HepG2 (cell line): ENCODE results near the gene CFH. TPM values are rescaled to one million over a fixed set of nuclear protein-coding genes. Genes with fewer than 3 reads are reported as not detected.

Experiments used
- ATAC-seq: fragments of 200-7000 bp; cut with Tn5 transposase; 3 replicates; pipeline ENCODE4 v1.9.1; 2020; ENCODE audit warnings: mild to moderate bottlenecking, moderate library complexity
- BruUV-seq: library from RNA; stranded (reverse); fragments of 400-500 nt; replicated peaks from 2 replicates; lab custom pipeline; 2021; lab: Mats Ljungman, UMichigan
- CTCF ChIA-PET: fragments of 300-600 bp; formaldehyde crosslinking; extraction: SDS; loops from one replicate; lab custom pipeline; 2021; ENCODE audit warnings: low total read pairs, inconsistent platforms, low intra/inter-chr PET ratio; lab: Yijun Ruan, JAX
- POLR2A ChIA-PET: fragments of 350-600 bp; sonication (Branson Sonifier 250); formaldehyde crosslinking; loops from one replicate; lab custom pipeline; 2020; ENCODE audit warnings: antibody characterized with exemption, inconsistent platforms; lab: Yijun Ruan, JAX
- DNase-seq: peaks from one replicate; pipeline ENCODE4 v3.0.0-alpha.2; 2015; ENCODE audit warnings: low spot score
- FAIRE-seq: peaks from 3 replicates; lab custom pipeline; 2011; peaks lifted over from hg19 to GRCh38; lab: Jason Lieb, UNC
- H2AFZ ChIP-seq: one replicate; pipeline ENCODE4 v1.6.1; 2011; ENCODE audit warnings: low read length, inconsistent platforms
- H3K27ac ChIP-seq: fragments of 300-600 bp; 3 replicates; pipeline ENCODE4 v1.8.0; 2011; ENCODE audit warnings: mixed run types, mild to moderate bottlenecking, mixed read lengths, low read length, inconsistent platforms; ENCODE audit not compliant: insufficient read depth; ENCODE audit errors: extremely low read length
- H3K27me3 ChIP-seq, 2 experiments: fragments of 200-600 bp in 1 of 2; 2 replicates in 1 of 2; 3 replicates in 1 of 2; pipeline versions ENCODE4 v1.6.0 to v1.8.0; 2011; ENCODE audit warnings: low read length in 2 of 2, mild to moderate bottlenecking in 2 of 2, moderate library complexity in 2 of 2, inconsistent platforms in 1 of 2; ENCODE audit not compliant: insufficient read depth in 2 of 2, control insufficient read depth in 1 of 2
- H3K36me3 ChIP-seq, 2 experiments: fragments of 200-600 bp in 1 of 2; replicated peaks in 1 of 2; 2 replicates in 1 of 2; 3 replicates in 1 of 2; pipeline versions ENCODE4 v1.5.1 to v1.8.0; 2011; ENCODE audit warnings: low read length in 2 of 2, inconsistent platforms in 1 of 2; ENCODE audit not compliant: insufficient read depth in 2 of 2, control insufficient read depth in 1 of 2
- H3K4me1 ChIP-seq: 2 replicates; pipeline ENCODE4 v1.5.1; 2012; ENCODE audit warnings: low read length, inconsistent platforms; ENCODE audit not compliant: insufficient read depth
- H3K4me2 ChIP-seq: 2 replicates; pipeline ENCODE4 v1.6.0; 2011; ENCODE audit warnings: low read depth, low read length, inconsistent platforms
- H3K4me3 ChIP-seq, 3 experiments: fragments of 200-600 bp in 1 of 3; sonication (generic), shearing (Covaris generic) in 1 of 3; replicated peaks in 1 of 3; 2 replicates each; pipeline ENCODE4 v1.5.1; 2011 to 2016; ENCODE audit warnings: low read length in 3 of 3, inconsistent platforms in 2 of 3, low read depth in 2 of 3, mild to moderate bottlenecking in 2 of 3, control low read depth in 1 of 3, mixed read lengths in 1 of 3; ENCODE audit not compliant: insufficient read depth in 1 of 3
- H3K79me2 ChIP-seq: one replicate; pipeline ENCODE4 v1.6.1; 2011; ENCODE audit warnings: low read length, inconsistent platforms; ENCODE audit not compliant: insufficient read depth
- H3K9ac ChIP-seq: 2 replicates; pipeline ENCODE4 v1.6.0; 2011; ENCODE audit warnings: mild to moderate bottlenecking, low read depth, low read length, inconsistent platforms; ENCODE audit not compliant: insufficient read depth
- H3K9me3 ChIP-seq: 2 replicates; pipeline ENCODE4 v1.5.1; 2012; ENCODE audit warnings: mild to moderate bottlenecking, low read length
- H4K20me1 ChIP-seq: 2 replicates; pipeline ENCODE4 v1.6.0; 2011; ENCODE audit warnings: inconsistent platforms, mild to moderate bottlenecking, low read length, moderate library complexity; ENCODE audit not compliant: insufficient read depth
- KLF11 ChIP-seq: IDR thresholded peaks from 2 replicates; pipeline ENCODE4 v1.6.1; 2016; ENCODE audit warnings: missing compliant biosample characterization
- MEIS2 ChIP-seq: sonication (generic); formaldehyde crosslinking; IDR thresholded peaks from 2 replicates; pipeline ENCODE4 v1.9.0; 2021; ENCODE audit warnings: mild to moderate bottlenecking, missing genetic modification reagents
- RELA ChIP-seq: sonication (generic); formaldehyde crosslinking; IDR thresholded peaks from 2 replicates; pipeline ENCODE4 v1.4.0; 2020; ENCODE audit warnings: missing genetic modification reagents
- RXRA ChIP-seq: sonication (generic); formaldehyde crosslinking; IDR thresholded peaks from 2 replicates; pipeline ENCODE4 v1.5.1; 2020; ENCODE audit warnings: missing genetic modification reagents
- ZFP36 ChIP-seq: fragments of 150-350 bp; IDR thresholded peaks from 2 replicates; pipeline ENCODE4 v1.6.1; 2018; ENCODE audit warnings: borderline replicate concordance, low read length, low read depth; ENCODE audit not compliant: partially characterized antibody
- ZNF12 ChIP-seq: sonication (generic); formaldehyde crosslinking; IDR thresholded peaks from 2 replicates; pipeline ENCODE4 v1.5.0; 2020; ENCODE audit warnings: missing genetic modification reagents
- ZNF331 ChIP-seq: sonication (generic); formaldehyde crosslinking; IDR thresholded peaks from 2 replicates; pipeline ENCODE4 v1.4.0; 2020; ENCODE audit warnings: missing genetic modification reagents
- WGBS: methylation state at CpG from one replicate; pipeline ENCODE4 v1.1.6; 2017; ENCODE audit warnings: low lambda C conversion rate; 5-methylcytosine and 5-hydroxymethylcytosine counted together
- in situ Hi-C: cut with HindIII; loops from 2 replicates; pipeline ENCODE4 v1.10.0; 2017; ENCODE audit warnings: low pct_unique_long_range_greater_than_20kb; ENCODE audit not compliant: extremely low pct_ligation_motif_present
- intact Hi-C: fragments of 100-400 bp; cut with micrococcal nuclease; formaldehyde crosslinking; loops from one replicate; pipeline ENCODE4 v1.10.0; 2022; ENCODE audit not compliant: unreplicated experiment
- polyA plus RNA-seq, 8 experiments: library from polyadenylated mRNA; depleted of rRNA in 3 of 8; stranded (reverse) in 7 of 8; unstranded in 1 of 8; fragments of >200 nt; fragmentation: Illumina TruSeq in 4 of 8; extraction: Trizol in 4 of 8; gene quantifications; 2 replicates each; pipeline versions ENCODE4 v1.2.1 to v1.2.3, GENCODE V29; 2011 to 2016; ENCODE audit warnings: low read depth in 4 of 8, missing spikeins in 1 of 8, mixed read lengths in 1 of 8; ENCODE audit not compliant: insufficient read depth in 1 of 8
- total RNA-seq, 5 experiments: library from RNA; depleted of rRNA; stranded (reverse); fragments of >200 nt; fragmentation: Illumina TruSeq; extraction: Trizol; gene quantifications; 2 replicates each; pipeline ENCODE4 v1.2.3, GENCODE V29; 2016; ENCODE audit warnings: low read depth in 1 of 5
- TF ChIP-seq, protein P1 (sequence below): sonication (generic); formaldehyde crosslinking; IDR thresholded peaks from 2 replicates; pipeline ENCODE4 v1.5.0; 2020; ENCODE audit warnings: missing genetic modification reagents
- TF ChIP-seq, protein P2 (sequence below): sonication (generic); formaldehyde crosslinking; IDR thresholded peaks from 2 replicates; pipeline ENCODE4 v1.5.1; 2020; ENCODE audit warnings: mild to moderate bottlenecking, missing genetic modification reagents, moderate library complexity
- TF ChIP-seq, protein P3 (sequence below): sonication (generic); formaldehyde crosslinking; IDR thresholded peaks from 2 replicates; pipeline ENCODE4 v1.4.0; 2020; ENCODE audit warnings: missing genetic modification reagents, borderline replicate concordance

Gene CFH
- total and polyA plus RNA-seq, 2 of the 13 experiments (the other 11 are each of a cell fraction or from before 2014, with no cell fraction given), result not detected

- BruUV-seq, result no TSS peak
- TF ChIP-seq MEIS2 (CRISPR knock-in tag) (no peak), RXRA (CRISPR knock-in tag) (no peak), RELA (CRISPR knock-in tag) (no peak), ZFP36 (no peak), ZNF12 (CRISPR knock-in tag) (no peak), ZNF331 (CRISPR knock-in tag) (no peak), KLF11 (CRISPR knock-in tag) (no peak)
- TF ChIP-seq, protein P1, sequence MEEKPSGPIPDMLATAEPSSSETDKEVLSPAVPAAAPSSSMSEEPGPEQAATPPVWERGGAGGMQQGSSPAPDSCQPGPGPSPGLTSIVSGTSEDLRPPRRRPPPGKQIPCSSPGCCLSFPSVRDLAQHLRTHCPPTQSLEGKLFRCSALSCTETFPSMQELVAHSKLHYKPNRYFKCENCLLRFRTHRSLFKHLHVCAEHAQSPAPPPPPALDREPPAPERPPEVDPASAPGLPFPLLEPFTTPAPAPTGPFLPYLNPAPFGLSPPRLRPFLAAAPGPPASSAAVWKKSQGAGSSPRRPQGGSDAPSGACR (CRISPR knock-in tag), result no peak
- TF ChIP-seq, protein P2, sequence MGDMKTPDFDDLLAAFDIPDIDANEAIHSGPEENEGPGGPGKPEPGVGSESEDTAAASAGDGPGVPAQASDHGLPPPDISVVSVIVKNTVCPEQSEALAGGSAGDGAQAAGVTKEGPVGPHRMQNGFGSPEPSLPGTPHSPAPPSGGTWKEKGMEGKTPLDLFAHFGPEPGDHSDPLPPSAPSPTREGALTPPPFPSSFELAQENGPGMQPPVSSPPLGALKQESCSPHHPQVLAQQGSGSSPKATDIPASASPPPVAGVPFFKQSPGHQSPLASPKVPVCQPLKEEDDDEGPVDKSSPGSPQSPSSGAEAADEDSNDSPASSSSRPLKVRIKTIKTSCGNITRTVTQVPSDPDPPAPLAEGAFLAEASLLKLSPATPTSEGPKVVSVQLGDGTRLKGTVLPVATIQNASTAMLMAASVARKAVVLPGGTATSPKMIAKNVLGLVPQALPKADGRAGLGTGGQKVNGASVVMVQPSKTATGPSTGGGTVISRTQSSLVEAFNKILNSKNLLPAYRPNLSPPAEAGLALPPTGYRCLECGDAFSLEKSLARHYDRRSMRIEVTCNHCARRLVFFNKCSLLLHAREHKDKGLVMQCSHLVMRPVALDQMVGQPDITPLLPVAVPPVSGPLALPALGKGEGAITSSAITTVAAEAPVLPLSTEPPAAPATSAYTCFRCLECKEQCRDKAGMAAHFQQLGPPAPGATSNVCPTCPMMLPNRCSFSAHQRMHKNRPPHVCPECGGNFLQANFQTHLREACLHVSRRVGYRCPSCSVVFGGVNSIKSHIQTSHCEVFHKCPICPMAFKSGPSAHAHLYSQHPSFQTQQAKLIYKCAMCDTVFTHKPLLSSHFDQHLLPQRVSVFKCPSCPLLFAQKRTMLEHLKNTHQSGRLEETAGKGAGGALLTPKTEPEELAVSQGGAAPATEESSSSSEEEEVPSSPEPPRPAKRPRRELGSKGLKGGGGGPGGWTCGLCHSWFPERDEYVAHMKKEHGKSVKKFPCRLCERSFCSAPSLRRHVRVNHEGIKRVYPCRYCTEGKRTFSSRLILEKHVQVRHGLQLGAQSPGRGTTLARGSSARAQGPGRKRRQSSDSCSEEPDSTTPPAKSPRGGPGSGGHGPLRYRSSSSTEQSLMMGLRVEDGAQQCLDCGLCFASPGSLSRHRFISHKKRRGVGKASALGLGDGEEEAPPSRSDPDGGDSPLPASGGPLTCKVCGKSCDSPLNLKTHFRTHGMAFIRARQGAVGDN, result no peak
- TF ChIP-seq, protein P3, sequence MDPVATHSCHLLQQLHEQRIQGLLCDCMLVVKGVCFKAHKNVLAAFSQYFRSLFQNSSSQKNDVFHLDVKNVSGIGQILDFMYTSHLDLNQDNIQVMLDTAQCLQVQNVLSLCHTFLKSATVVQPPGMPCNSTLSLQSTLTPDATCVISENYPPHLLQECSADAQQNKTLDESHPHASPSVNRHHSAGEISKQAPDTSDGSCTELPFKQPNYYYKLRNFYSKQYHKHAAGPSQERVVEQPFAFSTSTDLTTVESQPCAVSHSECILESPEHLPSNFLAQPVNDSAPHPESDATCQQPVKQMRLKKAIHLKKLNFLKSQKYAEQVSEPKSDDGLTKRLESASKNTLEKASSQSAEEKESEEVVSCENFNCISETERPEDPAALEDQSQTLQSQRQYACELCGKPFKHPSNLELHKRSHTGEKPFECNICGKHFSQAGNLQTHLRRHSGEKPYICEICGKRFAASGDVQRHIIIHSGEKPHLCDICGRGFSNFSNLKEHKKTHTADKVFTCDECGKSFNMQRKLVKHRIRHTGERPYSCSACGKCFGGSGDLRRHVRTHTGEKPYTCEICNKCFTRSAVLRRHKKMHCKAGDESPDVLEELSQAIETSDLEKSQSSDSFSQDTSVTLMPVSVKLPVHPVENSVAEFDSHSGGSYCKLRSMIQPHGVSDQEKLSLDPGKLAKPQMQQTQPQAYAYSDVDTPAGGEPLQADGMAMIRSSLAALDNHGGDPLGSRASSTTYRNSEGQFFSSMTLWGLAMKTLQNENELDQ (CRISPR knock-in tag), result no peak
- intact Hi-C loops, result no loop called here
- H3K4me1 ChIP-seq, result no peaks in the 10 kb centered on the region
- no peak overlapping the region for H3K4me3 ChIP-seq
- H4K20me1 ChIP-seq, result no peaks in the 10 kb centered on the region
- WGBS, result 42% methylated on average over 12 of the region's 12 CpGs
- no peak overlapping the region for H3K4me2 ChIP-seq
- no peaks in the 10 kb centered on the region for H3K36me3 ChIP-seq
- no peak for DNase-seq
- no peak overlapping the region for H3K9ac ChIP-seq
- ChIA-PET POLR2A (no interaction called here), CTCF (no interaction called here)
- no peaks in the 10 kb centered on the region for H3K27me3 ChIP-seq
- no peaks in the 10 kb centered on the region for H3K9me3 ChIP-seq
- ATAC-seq, result no peak
- no peaks in the 10 kb centered on the region for H3K79me2 ChIP-seq
- in situ Hi-C loops, result loop anchor here (10.0 kb wide), 1 partner anchor 306 kb away; no protein-coding TSS in a partner anchor
- FAIRE-seq, result no peak
- no peak overlapping the region for H2AFZ ChIP-seq
- no peak overlapping the region for H3K27ac ChIP-seq
Measured at GRCh38 chr1:196650403-196650802, 1.4 kb upstream of the CFH start.
